GM19468 (cell line): ENCODE data around the gene ITGAV.

Experiments
- ATAC-seq: cut with Tn5 transposase; IDR thresholded peaks from one replicate; pipeline ENCODE4 v1.9.1; 2021; ENCODE audit warnings: mild to moderate bottlenecking, moderate library complexity, moderate number of reproducible peaks; ENCODE audit not compliant: unreplicated experiment; ENCODE audit errors: extremely low read depth

The ITGAV gene

GRCh38 chr2:186572705-186573104 is 17.2 kb upstream of the ITGAV start:
- ATAC-seq = no peak

- no peak for ATAC-seq
These were observed 16.3 kb upstream of the ITGAV start for GRCh38 chr2:186573531-186573930.

- no peak for ATAC-seq
These were observed 14.6 kb upstream of the ITGAV start for GRCh38 chr2:186575302-186575701.

GRCh38 chr2:186575856-186576255 is 14.0 kb upstream of the ITGAV start:
- ATAC-seq = no peak

- ATAC-seq = no peak
These were observed 13.2 kb upstream of the ITGAV start for GRCh38 chr2:186576614-186577013.

GRCh38 chr2:186582698-186583097 is 7.2 kb upstream of the ITGAV start:
- ATAC-seq = no peak

- ATAC-seq = no peak
These were observed 5.8 kb upstream of the ITGAV start for GRCh38 chr2:186584053-186584452.

- no peak for ATAC-seq
These were observed 1.4 kb upstream of the ITGAV start for GRCh38 chr2:186588421-186588820.

- no peak for ATAC-seq
These were observed 780 bp upstream of the ITGAV start for GRCh38 chr2:186588940-186589611.

- ATAC-seq = no peak
These were observed 498 bp downstream of the ITGAV start for GRCh38 chr2:186590350-186590758.

- no peak for ATAC-seq
These were observed 1.1 kb downstream of the ITGAV start for GRCh38 chr2:186590759-186591505.

GRCh38 chr2:186591506-186591890 is 1.6 kb downstream of the ITGAV start:
- no peak for ATAC-seq

GRCh38 chr2:186592137-186592875 is 2.5 kb downstream of the ITGAV start:
- ATAC-seq = no peak

- ATAC-seq = no peak
These were observed 3.7 kb downstream of the ITGAV start for GRCh38 chr2:186593523-186593922.

- ATAC-seq = no peak
These were observed 4.3 kb downstream of the ITGAV start for GRCh38 chr2:186594001-186594722.

GRCh38 chr2:186595219-186595618 is 5.4 kb downstream of the ITGAV start:
- no peak for ATAC-seq

GRCh38 chr2:186599186-186599778 is 9.4 kb downstream of the ITGAV start:
- no peak for ATAC-seq

- ATAC-seq = no peak
These were observed 13.4 kb downstream of the ITGAV start for GRCh38 chr2:186603286-186603685.

- no peak for ATAC-seq
These were observed 15.2 kb downstream of the ITGAV start for GRCh38 chr2:186605041-186605440.

GRCh38 chr2:186607660-186608324 is 17.9 kb downstream of the ITGAV start:
- ATAC-seq = no peak
